Smooth muscle cell (in vitro differentiated cells): Measurements from ENCODE around the gene BICC1. TPM values are rescaled to one million over a fixed set of nuclear protein-coding genes. Genes with fewer than 3 reads are reported as not detected.
A peak's percentile ranks its signal among the peaks of the same experiment; 100 is the strongest.

Experiments used
- DNase-seq: peaks from one replicate; lab custom pipeline; 2025; ENCODE audit not compliant: unreplicated experiment; lab: John Stamatoyannopoulos, UW
- H2AFZ ChIP-seq: fragments of 200-600 bp; sonication (generic); 2 replicates; pipeline ENCODE4 v1.6.0; 2016; ENCODE audit warnings: antibody characterized with exemption, low read depth, mild to moderate bottlenecking
- H3F3A ChIP-seq: fragments of 200-600 bp; sonication (generic); 2 replicates; pipeline ENCODE4 v1.6.0; 2017; ENCODE audit warnings: antibody characterized with exemption, low read depth
- H3K27ac ChIP-seq: fragments of 200-600 bp; sonication (generic); 2 replicates; pipeline ENCODE4 v1.5.1; 2016; ENCODE audit warnings: low read depth, mild to moderate bottlenecking
- H3K27me3 ChIP-seq: fragments of 200-600 bp; sonication (generic); 2 replicates; pipeline ENCODE4 v1.6.1; 2016; ENCODE audit warnings: low read depth, mild to moderate bottlenecking
- H3K36me3 ChIP-seq: fragments of 200-600 bp; sonication (generic); 2 replicates; pipeline ENCODE4 v1.5.1; 2016; ENCODE audit warnings: low read depth
- H3K4me1 ChIP-seq: fragments of 200-600 bp; sonication (generic); 2 replicates; pipeline ENCODE4 v1.5.1; 2016; ENCODE audit warnings: low read depth
- H3K4me2 ChIP-seq: fragments of 200-600 bp; sonication (generic); 2 replicates; pipeline ENCODE4 v1.6.0; 2016; ENCODE audit warnings: mild to moderate bottlenecking
- H3K4me3 ChIP-seq: fragments of 200-600 bp; sonication (generic); 2 replicates; pipeline ENCODE4 v1.5.1; 2016; ENCODE audit warnings: mild to moderate bottlenecking
- H3K79me2 ChIP-seq: fragments of 200-600 bp; sonication (generic); 2 replicates; pipeline ENCODE4 v1.6.0; 2016; ENCODE audit warnings: low read depth, mild to moderate bottlenecking
- H3K9ac ChIP-seq: fragments of 200-600 bp; sonication (generic); 2 replicates; pipeline ENCODE4 v1.6.0; 2016; ENCODE audit warnings: low read depth
- H3K9me3 ChIP-seq: fragments of 200-600 bp; sonication (generic); replicated peaks from 2 replicates; pipeline ENCODE4 v1.5.1; 2016; ENCODE audit warnings: low read depth
- H4K20me1 ChIP-seq: fragments of 200-600 bp; sonication (generic); 2 replicates; pipeline ENCODE4 v1.6.0; 2016; ENCODE audit warnings: low read depth
- CTCF ChIP-seq: fragments of 200-600 bp; sonication (generic); IDR thresholded peaks from 2 replicates; pipeline ENCODE4 v1.5.1; 2017; ENCODE audit warnings: borderline replicate concordance, mild to moderate bottlenecking, antibody characterized with exemption; ENCODE audit not compliant: insufficient read depth, poor library complexity, severe bottlenecking
- WGBS: methylation state at CpG from one replicate; pipeline ENCODE4 v1.1.7; 2016; ENCODE audit warnings: low lambda C conversion rate; 5-methylcytosine and 5-hydroxymethylcytosine counted together
- polyA plus RNA-seq: library from polyadenylated mRNA; unstranded; fragments of >200 nt; fragmentation: Nextera tagmentation; extraction: Ambion mirVana; gene quantifications from 2 replicates; pipeline ENCODE4 v1.2.1, GENCODE V29; 2016
- total RNA-seq: library from RNA; depleted of rRNA; stranded (reverse); fragments of >200 nt; gene quantifications from 2 replicates; pipeline ENCODE4 v1.2.3, GENCODE V29; 2014

Gene BICC1
- total and polyA plus RNA-seq, 2 experiments from 2014 or later = 7.9 to 23.0 TPM

- TF ChIP-seq CTCF = no peak
- H3K4me3 ChIP-seq = no peak overlapping the region
- no peaks in the 10 kb centered on the region for H3K9me3 ChIP-seq
- no peak overlapping the region for H3K4me2 ChIP-seq
- no peaks in the 10 kb centered on the region for H4K20me1 ChIP-seq
- peak overlapping the region; percentile 7 for H3K27ac ChIP-seq
- no peak overlapping the region for H2AFZ ChIP-seq
- WGBS = 59% methylated on average over 5 of the region's 5 CpGs
- no peaks in the 10 kb centered on the region for H3K36me3 ChIP-seq
- H3K27me3 ChIP-seq = no peaks in the 10 kb centered on the region
- DNase-seq = no peak
- H3K9ac ChIP-seq = no peak overlapping the region
- H3F3A ChIP-seq = no peaks in the 10 kb centered on the region
- peaks cover 5% of the 10 kb centered on the region for H3K4me1 ChIP-seq
- H3K79me2 ChIP-seq = no peaks in the 10 kb centered on the region
Observed at GRCh38 chr10:58833771-58834561, 321.3 kb downstream of the BICC1 start.

- H3K9ac ChIP-seq = no peak overlapping the region
- H3F3A ChIP-seq = no peaks in the 10 kb centered on the region
- H4K20me1 ChIP-seq = no peaks in the 10 kb centered on the region
- TF ChIP-seq CTCF = no peak
- no peak overlapping the region for H3K4me3 ChIP-seq
- no peak for DNase-seq
- H3K9me3 ChIP-seq = no peaks in the 10 kb centered on the region
- no peaks in the 10 kb centered on the region for H3K27me3 ChIP-seq
- no peaks in the 10 kb centered on the region for H3K79me2 ChIP-seq
- 97% methylated on average over 3 of the region's 3 CpGs for WGBS
- no peaks in the 10 kb centered on the region for H3K36me3 ChIP-seq
- peaks cover 5% of the 10 kb centered on the region for H3K4me1 ChIP-seq
- no peak overlapping the region for H3K27ac ChIP-seq
- H2AFZ ChIP-seq = no peak overlapping the region
- H3K4me2 ChIP-seq = no peak overlapping the region
Observed at GRCh38 chr10:58836176-58836700, 323.6 kb downstream of the BICC1 start.

- Histone ChIP-seq H3K9me3 (no peaks in the 10 kb centered on the region), H3K27me3 (no peaks in the 10 kb centered on the region), H3K36me3 (no peaks in the 10 kb centered on the region), H3K79me2 (no peaks in the 10 kb centered on the region), H3F3A (no peaks in the 10 kb centered on the region), H4K20me1 (no peaks in the 10 kb centered on the region), H3K4me2 (no peak overlapping the region), H3K4me3 (no peak overlapping the region), H3K27ac (no peak overlapping the region), H3K4me1 (peaks cover 5% of the 10 kb centered on the region), H2AFZ (no peak overlapping the region), H3K9ac (no peak overlapping the region)
- WGBS = 56% methylated on average over 8 of the region's 8 CpGs
- DNase-seq = no peak
- TF ChIP-seq CTCF = no peak
Observed at GRCh38 chr10:58836991-58837575, 324.4 kb downstream of the BICC1 start.
